Mononuclear cell (primary cell): Measurements from ENCODE around the gene PPP2R5C. TPM values are rescaled to one million over a fixed set of nuclear protein-coding genes. Genes with fewer than 3 reads are reported as not detected.
"Not testable (repeated sequence)": the region's sequence is repeated elsewhere in the genome, so short reads cannot be mapped to it uniquely, and the experiment has no call there.

ENCODE experiments used
- H3K27me3 ChIP-seq: 2 replicates; pipeline ENCODE4 v1.6.0; 2011; ENCODE audit warnings: low read length, control low read depth; ENCODE audit not compliant: insufficient read depth
- H3K4me1 ChIP-seq: 2 replicates; pipeline ENCODE4 v1.5.1; 2011; ENCODE audit warnings: mild to moderate bottlenecking, low read length, control low read depth; ENCODE audit not compliant: insufficient read depth
- H3K4me3 ChIP-seq: 2 replicates; pipeline ENCODE4 v1.5.1; 2011; ENCODE audit warnings: mild to moderate bottlenecking, low read length, moderate library complexity
- H3K9me3 ChIP-seq: 2 replicates; pipeline ENCODE4 v1.5.1; 2011; ENCODE audit warnings: low read depth, mild to moderate bottlenecking, control low read depth, low read length
- total RNA-seq: library from RNA; depleted of rRNA; stranded (reverse); fragments of >200 nt; gene quantifications from one replicate; pipeline ENCODE4 v1.2.3, GENCODE V29; 2012

PPP2R5C gene
- total RNA-seq, 1 donor = 466 TPM

DNA sequence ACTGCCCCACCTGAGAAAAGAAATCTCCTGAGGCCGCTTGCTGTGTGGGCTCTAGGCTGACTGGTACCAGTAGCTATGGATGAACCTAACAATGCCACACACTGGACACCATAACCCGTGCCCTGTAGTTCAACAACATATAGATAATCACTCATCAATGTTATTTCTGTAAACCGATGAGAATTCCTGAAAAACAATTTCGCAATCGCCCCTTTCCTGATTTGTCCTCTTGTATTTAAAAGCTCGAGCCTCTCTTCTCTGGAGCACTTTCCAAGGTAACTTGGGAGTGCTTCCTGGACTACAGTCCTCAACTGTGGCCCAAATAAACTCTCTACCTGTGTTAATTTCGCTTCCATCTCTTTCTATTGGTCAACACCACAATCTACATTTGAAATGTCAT lies 26.1 kb upstream of the PPP2R5C start:
- Histone ChIP-seq H3K4me1 (peaks cover 45% of the 10 kb centered on the region), H3K27me3 (no peaks in the 10 kb centered on the region), H3K9me3 (no peaks in the 10 kb centered on the region), H3K4me3 (no peak overlapping the region)

- Histone ChIP-seq H3K9me3 (no peaks in the 10 kb centered on the region), H3K4me1 (peaks cover 38% of the 10 kb centered on the region), H3K27me3 (no peaks in the 10 kb centered on the region), H3K4me3 (no peak overlapping the region)
These were observed 25.4 kb upstream of the PPP2R5C start for GRCh38 chr14:101736071-101736470.

- Histone ChIP-seq H3K4me1 (peaks cover 33% of the 10 kb centered on the region), H3K4me3 (no peak overlapping the region), H3K9me3 (no peaks in the 10 kb centered on the region), H3K27me3 (no peaks in the 10 kb centered on the region)
These were observed 24.9 kb upstream of the PPP2R5C start for GRCh38 chr14:101736585-101736984.

- Histone ChIP-seq H3K4me3 (no peak overlapping the region), H3K4me1 (peaks cover 22% of the 10 kb centered on the region), H3K9me3 (no peaks in the 10 kb centered on the region)
These were observed 23.8 kb upstream of the PPP2R5C start for GRCh38 chr14:101737414-101738339.

DNA sequence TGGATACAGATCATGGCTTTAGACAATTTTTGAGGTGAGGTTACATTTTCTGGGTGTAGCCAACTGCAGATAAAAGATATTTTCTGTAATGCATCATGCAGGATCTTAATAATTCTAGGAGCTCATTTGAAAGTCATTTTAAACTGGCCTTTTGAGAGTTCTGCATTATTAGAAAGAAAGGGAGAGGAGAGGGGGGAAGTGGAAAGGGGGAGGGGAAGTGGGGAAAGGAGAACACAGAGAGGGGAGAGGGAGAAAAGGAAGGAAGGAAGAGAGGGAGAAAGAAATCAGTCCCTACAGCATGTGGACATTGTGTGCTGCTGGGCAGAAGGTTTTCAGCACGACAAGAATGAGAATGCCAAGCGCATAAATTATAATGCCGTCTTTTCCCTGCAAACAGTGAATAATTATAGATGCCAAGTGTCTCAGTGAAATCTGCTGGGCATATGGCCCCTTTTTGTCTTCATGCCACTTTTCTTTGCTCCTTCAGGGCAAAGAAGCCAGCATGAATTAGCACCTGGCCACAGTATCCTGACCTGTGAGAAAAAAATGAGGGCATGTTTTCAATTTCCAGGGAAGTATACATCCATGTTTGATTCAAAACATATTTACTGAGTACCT lies 22.7 kb upstream of the PPP2R5C start:
- no peaks in the 10 kb centered on the region for H3K9me3 ChIP-seq

More at GRCh38 chr14:101737414-101738339, 23.8 kb upstream of the PPP2R5C start:
- no peaks in the 10 kb centered on the region for H3K27me3 ChIP-seq

DNA sequence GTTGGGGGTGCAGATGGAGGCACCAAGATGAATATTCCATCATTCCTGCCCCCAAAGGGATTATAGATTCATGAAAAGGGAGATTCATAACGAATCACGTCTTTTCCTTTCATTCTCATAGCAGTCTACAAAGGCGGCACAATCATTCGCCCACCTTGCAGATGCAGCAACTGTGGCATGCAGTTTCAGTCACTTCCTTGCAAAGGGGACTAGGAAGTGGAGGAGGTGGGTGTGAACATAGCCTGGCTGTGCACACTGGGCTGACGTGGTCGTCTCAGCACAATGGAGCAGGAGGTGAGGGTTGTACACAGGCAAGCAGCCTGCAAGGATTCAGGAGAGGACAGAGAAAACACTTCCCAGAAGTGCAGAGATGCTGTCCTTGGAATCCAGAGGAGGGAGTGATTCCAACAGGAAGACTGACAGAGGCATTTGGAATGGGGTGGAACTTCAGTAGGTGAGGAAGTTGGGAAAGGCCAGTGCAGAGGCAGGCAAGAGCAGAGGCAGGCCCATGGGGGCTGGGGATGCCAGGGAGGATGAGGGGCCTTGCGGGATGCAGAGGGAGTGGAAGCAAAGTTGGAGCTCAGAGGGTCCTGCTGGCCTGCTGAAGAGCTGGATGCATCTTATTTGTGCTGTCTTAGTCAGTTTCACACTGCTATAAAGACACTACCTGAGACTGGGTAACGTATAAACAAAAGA lies 21.9 kb upstream of the PPP2R5C start:
- Histone ChIP-seq H3K4me3 (no peak overlapping the region), H3K27me3 (no peaks in the 10 kb centered on the region), H3K9me3 (no peaks in the 10 kb centered on the region), H3K4me1 (peaks cover 21% of the 10 kb centered on the region)

More for the DNA sequence above, 22.7 kb upstream of the PPP2R5C start:
- H3K4me3 ChIP-seq = no peak overlapping the region
- H3K27me3 ChIP-seq = no peaks in the 10 kb centered on the region
- H3K4me1 ChIP-seq = peaks cover 21% of the 10 kb centered on the region

DNA sequence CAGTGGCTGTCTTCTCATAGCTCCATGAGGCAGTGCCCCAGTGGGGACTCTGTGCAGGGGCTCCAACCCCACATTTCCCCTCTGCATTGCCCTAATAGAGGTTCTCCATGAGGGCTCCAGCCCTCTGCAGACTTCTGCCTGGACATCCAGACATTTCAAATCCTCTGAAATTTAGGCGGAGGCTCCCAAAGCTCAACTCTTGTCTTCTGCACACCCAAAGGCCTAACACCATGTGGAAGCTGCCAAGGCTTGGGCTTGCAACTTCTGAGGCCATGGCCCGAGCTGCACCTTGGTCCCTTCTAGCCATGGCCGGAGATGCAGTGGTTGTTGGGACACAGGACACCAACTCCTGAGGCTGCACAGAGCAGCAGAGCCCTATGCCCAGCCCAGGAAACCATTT lies 20.5 kb upstream of the PPP2R5C start:
- H3K27me3 ChIP-seq = no peaks in the 10 kb centered on the region
- H3K4me3 ChIP-seq = no peak overlapping the region
- H3K9me3 ChIP-seq = no peaks in the 10 kb centered on the region
- peaks cover 21% of the 10 kb centered on the region for H3K4me1 ChIP-seq

- Histone ChIP-seq H3K27me3 (no peaks in the 10 kb centered on the region), H3K4me1 (peaks cover 8% of the 10 kb centered on the region), H3K4me3 (no peak overlapping the region), H3K9me3 (no peaks in the 10 kb centered on the region)
These were observed 17.8 kb upstream of the PPP2R5C start for GRCh38 chr14:101743701-101744100.

DNA sequence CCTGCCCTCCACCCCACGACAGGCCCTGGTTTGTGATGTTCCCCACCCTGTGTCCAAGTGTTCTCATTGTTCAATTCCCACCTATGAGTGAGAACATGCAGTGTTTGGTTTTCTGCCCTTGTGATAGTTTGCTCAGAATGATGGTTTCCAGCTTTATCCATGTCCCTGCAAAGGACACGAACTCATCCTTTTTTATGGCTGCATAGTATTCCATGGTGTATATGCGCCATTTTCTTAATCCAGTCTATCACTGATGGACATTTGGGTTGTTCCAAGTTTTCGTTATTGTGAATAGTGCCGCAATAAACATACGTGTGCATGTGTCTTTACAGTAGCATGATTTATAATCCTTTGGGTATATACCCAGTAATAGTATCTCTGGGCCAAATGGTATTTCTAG lies 17.1 kb upstream of the PPP2R5C start:
- H3K4me3 ChIP-seq, H3K4me1 ChIP-seq, H3K9me3 ChIP-seq, H3K27me3 ChIP-seq: not testable (repeated sequence)

- H3K27me3 ChIP-seq = peaks cover 34% of the 10 kb centered on the region
- H3K4me3 ChIP-seq, H3K4me1 ChIP-seq, H3K9me3 ChIP-seq: not testable (repeated sequence)
These were observed 11.8 kb upstream of the PPP2R5C start for GRCh38 chr14:101749756-101750155.

DNA sequence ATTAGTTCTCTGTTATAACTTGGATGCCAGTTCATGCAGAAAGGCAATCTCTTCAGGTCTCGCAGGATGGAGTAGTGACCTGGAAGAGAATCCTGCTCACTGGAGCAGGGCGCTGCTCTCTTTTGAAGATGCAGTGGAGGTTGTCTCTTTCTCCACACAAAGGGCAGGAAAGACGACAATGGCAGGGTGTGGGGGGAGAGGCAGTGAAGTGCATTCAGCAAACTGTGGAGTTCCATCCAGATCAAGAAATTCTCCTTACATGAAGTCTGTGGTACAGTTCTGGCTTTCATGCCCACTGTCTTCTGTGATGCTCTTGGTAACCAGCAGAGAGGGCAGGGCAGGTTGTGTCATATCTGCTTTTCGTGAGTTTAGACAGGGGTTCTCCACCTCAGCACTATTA lies 6.6 kb upstream of the PPP2R5C start:
- no peaks in the 10 kb centered on the region for H3K9me3 ChIP-seq
- H3K27me3 ChIP-seq = peaks cover 30% of the 10 kb centered on the region
- H3K4me3 ChIP-seq = no peak overlapping the region
- H3K4me1 ChIP-seq = peaks cover 2% of the 10 kb centered on the region

DNA sequence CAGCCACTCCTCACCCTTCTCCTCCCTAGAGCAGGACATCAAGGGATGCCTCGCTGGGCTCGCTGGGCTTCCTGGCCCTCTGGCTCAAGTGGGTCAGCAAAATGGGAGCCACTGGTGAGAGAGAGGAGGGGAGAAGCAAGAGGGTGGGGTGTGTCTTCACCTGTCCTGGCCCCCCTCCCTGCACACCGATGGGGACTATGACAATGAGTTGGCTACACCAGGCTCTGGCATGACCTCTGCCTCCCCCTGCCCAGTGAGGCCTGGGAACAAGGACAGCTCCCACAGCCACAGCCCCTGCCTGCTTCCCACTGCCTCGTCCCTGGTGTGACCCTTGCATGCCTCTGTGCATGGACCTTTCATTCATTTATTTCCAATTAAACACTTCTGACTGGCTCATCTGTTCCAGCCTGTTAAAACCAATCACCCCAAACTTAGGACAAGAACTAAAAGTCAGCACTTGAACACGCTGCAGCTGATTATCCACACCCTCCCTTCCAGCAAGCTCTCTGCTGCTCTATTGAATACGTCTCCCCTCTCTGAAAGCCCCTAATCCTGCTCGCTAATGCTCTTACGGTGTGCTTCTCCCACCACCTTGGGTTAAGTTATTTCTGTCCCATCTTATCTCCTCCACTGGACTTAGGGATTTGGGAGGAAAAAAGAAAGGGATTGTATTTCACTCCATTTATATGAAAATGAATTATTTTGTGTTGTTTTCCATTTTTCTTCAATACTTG lies 5.8 kb upstream of the PPP2R5C start:
- H3K4me1 ChIP-seq = peaks cover 6% of the 10 kb centered on the region
- H3K27me3 ChIP-seq = peaks cover 25% of the 10 kb centered on the region
- H3K9me3 ChIP-seq = no peaks in the 10 kb centered on the region
- H3K4me3 ChIP-seq = no peak overlapping the region

DNA sequence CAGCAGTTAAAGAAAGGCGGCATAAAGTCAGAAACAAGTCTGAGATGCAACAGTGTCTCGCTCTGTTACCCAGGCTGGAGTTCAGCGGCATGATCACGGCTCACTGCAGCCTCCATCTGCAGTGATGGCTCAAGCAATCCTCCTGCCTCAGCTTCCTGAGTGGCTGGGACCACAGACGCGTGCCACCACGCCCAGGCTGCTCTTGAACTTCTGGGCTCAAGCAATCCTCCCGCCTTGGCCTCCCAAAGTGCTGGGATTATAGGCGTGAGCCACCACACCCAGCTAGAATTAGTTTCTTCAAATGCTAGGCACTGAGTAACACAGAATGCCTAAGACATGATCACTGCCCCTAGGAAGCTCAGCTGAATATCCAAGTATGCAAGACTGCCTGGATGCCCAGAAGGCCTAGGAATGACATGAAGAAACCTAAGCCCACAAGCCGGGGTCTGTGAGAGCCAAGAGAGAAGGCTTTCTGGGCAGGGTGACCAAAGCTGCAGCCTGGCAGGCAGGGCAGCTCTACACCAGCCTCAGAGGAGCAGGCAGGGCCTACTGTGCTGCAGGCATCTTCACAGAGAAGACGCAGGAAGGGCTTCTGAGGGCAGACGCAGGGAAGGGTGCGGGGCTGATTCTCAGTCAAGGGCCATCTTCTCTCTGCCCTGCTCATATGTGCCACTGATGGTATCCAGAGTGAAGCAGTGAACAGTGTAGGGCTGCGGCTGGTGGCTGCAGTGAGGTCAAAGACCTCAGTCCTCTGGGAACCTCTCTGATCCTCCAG lies 4.3 kb upstream of the PPP2R5C start:
- Histone ChIP-seq H3K4me1 (peaks cover 8% of the 10 kb centered on the region), H3K9me3 (no peaks in the 10 kb centered on the region), H3K4me3 (no peak overlapping the region), H3K27me3 (peaks cover 11% of the 10 kb centered on the region)

GRCh38 chr14:101757839-101758211 lies 3.7 kb upstream of the PPP2R5C start:
- peaks cover 13% of the 10 kb centered on the region for H3K4me1 ChIP-seq
- H3K4me3 ChIP-seq = no peak overlapping the region
- H3K27me3 ChIP-seq = peaks cover 11% of the 10 kb centered on the region
- no peaks in the 10 kb centered on the region for H3K9me3 ChIP-seq
